Measurements from ENCODE around the gene C6orf15. TPM values are rescaled to one million over a fixed set of nuclear protein-coding genes. Genes with fewer than 3 reads are reported as not detected.

C6orf15 gene
- total and polyA plus RNA-seq, 2 of the 8 experiments (the other 6 are each of a cell fraction or from before 2014, with no cell fraction given), result not detected

GRCh38 chr6:31070711-31071197 is 41.6 kb downstream of the C6orf15 start (continued):
- no peak for TF ChIP-seq SAP30 (IDR thresholded peaks at IDR 0.05; ENCODE audit: insufficient read depth, insufficient replicate concordance, low read length)
- TF ChIP-seq TAF7 (optimal IDR thresholded peaks at IDR 0.05; ENCODE audit: borderline replicate concordance, low read depth, low read length), result no peak
- TF ChIP-seq CBX5 (IDR thresholded peaks at IDR 0.05; ENCODE audit: low read depth, low read length), result no peak
- TF ChIP-seq RBBP5 (IDR thresholded peaks at IDR 0.05; ENCODE audit: borderline replicate concordance, low read depth, low read length), result no peak
- TF ChIP-seq GTF2F1 (IDR thresholded peaks at IDR 0.05; ENCODE audit: borderline replicate concordance, low read depth, low read length), result no peak
- TF ChIP-seq HDAC2 (IDR thresholded peaks at IDR 0.05; ENCODE audit: borderline replicate concordance in 1 of 2, low read depth in 2 of 2, low read length in 2 of 2), result peak in 1 of 2 experiments; percentile 42; a peak in 1 of 4 replicates
- no peak for TF ChIP-seq BCL11A (IDR thresholded peaks at IDR 0.05; ENCODE audit: low read depth in 2 of 2, low read length in 2 of 2)
- TF ChIP-seq GABPA (IDR thresholded peaks at IDR 0.05; ENCODE audit: borderline replicate concordance, insufficient read depth, low read length), result no peak
- no peak for TF ChIP-seq SUZ12 (IDR thresholded peaks at IDR 0.05; ENCODE audit: low read length)
- TF ChIP-seq SIN3A (conservative IDR thresholded peaks at IDR 0.05 in 1 of 2, IDR thresholded peaks at IDR 0.05 in 1 of 2; ENCODE audit: low read depth in 1 of 2, low read length in 2 of 2), result no peak
- no peak for TF ChIP-seq ATF2 (IDR thresholded peaks at IDR 0.05; ENCODE audit: low read length)
- TF ChIP-seq ASH2L (IDR thresholded peaks at IDR 0.05; ENCODE audit: low read length), result no peak
- TF ChIP-seq POLR2AphosphoS5 (IDR thresholded peaks at IDR 0.05; ENCODE audit: low read depth, low read length), result no peak
- no peak for TF ChIP-seq CEBPB (IDR thresholded peaks at IDR 0.05; ENCODE audit: low read depth, low read length)
- 0 out of 3 replicates have a peak, but pooled peaks of 1 of the 2 experiments have one; percentile 28 for TF ChIP-seq POLR2A (IDR thresholded peaks at IDR 0.05; ENCODE audit: control extremely low read depth in 1 of 2, low read depth in 2 of 2, low read length in 2 of 2)
- TF ChIP-seq CTCF (IDR thresholded peaks at IDR 0.05; ENCODE audit: control extremely low read depth in 1 of 3, insufficient read depth in 1 of 3, low read depth in 1 of 3, low read length in 3 of 3), result peak; percentile 63 to 87 (median 83)
- TF ChIP-seq CREB1 (IDR thresholded peaks at IDR 0.05), result 0 out of 2 replicates have a peak, but pooled peaks have one; percentile 15
- TF ChIP-seq FOSL1 (IDR thresholded peaks at IDR 0.05; ENCODE audit: insufficient read depth, low read depth, low read length), result no peak
- no peak for TF ChIP-seq SRF (IDR thresholded peaks at IDR 0.05; ENCODE audit: low read depth, low read length)
- peak; percentile 69 for TF ChIP-seq TEAD4 (IDR thresholded peaks at IDR 0.05; ENCODE audit: low read depth, low read length)

Data from H1 (cell line).